Spleen (tissue), 11 donors: ENCODE results near the gene CRYM. TPM values are rescaled to one million over a fixed set of nuclear protein-coding genes. Genes with fewer than 3 reads are reported as not detected.

ENCODE experiments used
- DNase-seq: peaks from one replicate; pipeline ENCODE4 v3.0.0-alpha.2; 2020
- H3K27ac ChIP-seq, 8 donors: fragments of 200-600 bp; sonication (generic) in 7 of 8; 1 replicate in 4 of 8; 2 replicates in 4 of 8; pipeline versions ENCODE4 v1.5.0 to v1.8.0; 2016 to 2021; ENCODE audit warnings: inconsistent platforms in 4 of 8, mild to moderate bottlenecking in 4 of 8, moderate library complexity in 1 of 8
- H3K27me3 ChIP-seq, 7 donors: fragments of 200-600 bp; sonication (generic) in 6 of 7; replicated peaks in 1 of 7; 1 replicate in 4 of 7; 2 replicates in 3 of 7; pipeline versions ENCODE4 v1.5.0 to v1.8.0; 2016 to 2021; ENCODE audit warnings: inconsistent platforms in 3 of 7, mild to moderate bottlenecking in 1 of 7
- H3K36me3 ChIP-seq, 6 donors: fragments of 200-600 bp; sonication (generic) in 5 of 6; 1 replicate in 4 of 6; 2 replicates in 2 of 6; pipeline versions ENCODE4 v1.5.0 to v1.8.0; 2016 to 2021; ENCODE audit warnings: inconsistent platforms in 2 of 6
- H3K4me1 ChIP-seq, 6 donors: fragments of 200-600 bp; sonication (generic) in 5 of 6; 1 replicate in 3 of 6; 2 replicates in 3 of 6; pipeline versions ENCODE4 v1.5.0 to v1.8.0; 2016 to 2021; ENCODE audit warnings: inconsistent platforms in 3 of 6
- H3K4me3 ChIP-seq, 8 donors: fragments of 200-600 bp; sonication (generic) in 7 of 8; 1 replicate in 4 of 8; 2 replicates in 4 of 8; pipeline versions ENCODE4 v1.5.0 to v1.8.0; 2016 to 2021; ENCODE audit warnings: inconsistent platforms in 4 of 8, mild to moderate bottlenecking in 4 of 8, moderate library complexity in 2 of 8
- H3K9me3 ChIP-seq, 8 donors: fragments of 200-600 bp; sonication (generic) in 7 of 8; 1 replicate in 4 of 8; 2 replicates in 4 of 8; pipeline versions ENCODE4 v1.5.0 to v1.8.0; 2016 to 2021; ENCODE audit warnings: inconsistent platforms in 4 of 8
- POLR2A ChIP-seq, 3 donors: fragments of 450-650 bp; IDR thresholded peaks; one replicate each; pipeline ENCODE4 v1.5.1; 2017; ENCODE audit warnings: antibody characterized with exemption in 3 of 3, mild to moderate bottlenecking in 1 of 3
- POLR2AphosphoS5 ChIP-seq, 3 donors: sonication (generic); formaldehyde crosslinking; IDR thresholded peaks; one replicate each; pipeline ENCODE4 v1.5.1; 2017; ENCODE audit warnings: antibody characterized with exemption in 3 of 3
- WGBS, 5 donors: extraction: QIAGEN DNeasy Blood & Tissue Kit in 3 of 5; methylation state at CpG; one replicate each; pipeline versions ENCODE4 v1.1.5 to v1.1.7; 2013 to 2018; 5-methylcytosine and 5-hydroxymethylcytosine counted together
- intact Hi-C: fragments of 100-400 bp; cut with DNase I; formaldehyde crosslinking; loops from one replicate; pipeline ENCODE4 v1.15.0; 2023; ENCODE audit warnings: low total_unique reads
- polyA plus RNA-seq, 3 donors: library from polyadenylated mRNA; stranded (reverse); fragments of 200-250 nt; gene quantifications; one replicate each; pipeline ENCODE4 v1.2.1, GENCODE V29; 2013
- total RNA-seq, 7 donors: library from RNA; depleted of rRNA in 3 of 7; stranded (reverse); fragments of >200 nt in 3 of 7; fragmentation: NEBNext Ultra II Directional in 4 of 7; extraction: Animal tissue kit (Norgen Biotek cat#: 25700) in 4 of 7; gene quantifications; one replicate each; pipeline versions ENCODE4 v1.1.0 to v1.2.1, GENCODE V29; 2016 to 2021
- TF ChIP-seq, protein P1 (sequence below), 11 experiments: fragments of 200-600 bp in 7 of 11; fragments of 450-650 bp in 4 of 11; sonication (generic) in 4 of 11; IDR thresholded peaks in 8 of 11; conservative IDR thresholded peaks in 3 of 11; 1 replicate in 7 of 11; 2 replicates in 4 of 11; pipeline versions ENCODE4 v1.4.0 to v1.8.0; 2016 to 2021; ENCODE audit warnings: antibody characterized with exemption in 11 of 11, inconsistent platforms in 4 of 11, mild to moderate bottlenecking in 1 of 11
- donor health status: healthy with polysubstance abuse.
- donor health status: DM: no; HTN: no; CAD: no; lungs with moderate emphysema.
- donor health status: DM: no; HTN: no; CAD: no.
- donor health status: Bipolar disorder and iron deficiency.
- donor health status: healthy.
- donor health status: DM: no; HTN: no; CAD: no.
- donor health status: DM: yes; HTN: yes; CAD: no.

CRYM gene
- total and polyA plus RNA-seq, 10 donors, result 0.22 to 1.5 (median 0.50) TPM; not detected in 3

GRCh38 chr16:21222495-21223337 lies 55.4 kb downstream of the CRYM start:
- H3K27me3 ChIP-seq, result peaks cover 0 to 40% (median 0%) of the 10 kb centered on the region in 7 donors
- 67 to 75% (median 71%) methylated on average over 4 of the region's 4 CpGs for WGBS, 5 donors
- H3K27ac ChIP-seq, result no peak overlapping the region
- no peaks in the 10 kb centered on the region for H3K36me3 ChIP-seq
- TF ChIP-seq POLR2AphosphoS5 (IDR thresholded peaks at IDR 0.05), result no peak
- no peak for TF ChIP-seq POLR2A (IDR thresholded peaks at IDR 0.05)
- TF ChIP-seq, protein P1, sequence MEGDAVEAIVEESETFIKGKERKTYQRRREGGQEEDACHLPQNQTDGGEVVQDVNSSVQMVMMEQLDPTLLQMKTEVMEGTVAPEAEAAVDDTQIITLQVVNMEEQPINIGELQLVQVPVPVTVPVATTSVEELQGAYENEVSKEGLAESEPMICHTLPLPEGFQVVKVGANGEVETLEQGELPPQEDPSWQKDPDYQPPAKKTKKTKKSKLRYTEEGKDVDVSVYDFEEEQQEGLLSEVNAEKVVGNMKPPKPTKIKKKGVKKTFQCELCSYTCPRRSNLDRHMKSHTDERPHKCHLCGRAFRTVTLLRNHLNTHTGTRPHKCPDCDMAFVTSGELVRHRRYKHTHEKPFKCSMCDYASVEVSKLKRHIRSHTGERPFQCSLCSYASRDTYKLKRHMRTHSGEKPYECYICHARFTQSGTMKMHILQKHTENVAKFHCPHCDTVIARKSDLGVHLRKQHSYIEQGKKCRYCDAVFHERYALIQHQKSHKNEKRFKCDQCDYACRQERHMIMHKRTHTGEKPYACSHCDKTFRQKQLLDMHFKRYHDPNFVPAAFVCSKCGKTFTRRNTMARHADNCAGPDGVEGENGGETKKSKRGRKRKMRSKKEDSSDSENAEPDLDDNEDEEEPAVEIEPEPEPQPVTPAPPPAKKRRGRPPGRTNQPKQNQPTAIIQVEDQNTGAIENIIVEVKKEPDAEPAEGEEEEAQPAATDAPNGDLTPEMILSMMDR (IDR thresholded peaks at IDR 0.05 in 8 of 11, conservative IDR thresholded peaks at IDR 0.05 in 3 of 11), result no peak
- DNase-seq, result no peak
- H3K9me3 ChIP-seq, result no peaks in the 10 kb centered on the region
- intact Hi-C loops, result no loop called here
- no peak overlapping the region for H3K4me3 ChIP-seq
- no peaks in the 10 kb centered on the region for H3K4me1 ChIP-seq

GRCh38 chr16:21219551-21219950 lies 58.5 kb downstream of the CRYM start:
- Histone ChIP-seq H3K4me3 (no peak overlapping the region), H3K4me1 (no peaks in the 10 kb centered on the region), H3K27ac (no peak overlapping the region), H3K9me3 (no peaks in the 10 kb centered on the region), H3K36me3 (no peaks in the 10 kb centered on the region), H3K27me3 (peaks cover 0 to 45% (median 0%) of the 10 kb centered on the region in 7 donors)
- intact Hi-C loops, result no loop called here
- 89 to 100% (median 96%) methylated on average over 2 of the region's 2 CpGs for WGBS, 5 donors
- TF ChIP-seq, protein P1 (IDR thresholded peaks at IDR 0.05 in 8 of 11, conservative IDR thresholded peaks at IDR 0.05 in 3 of 11), result no peak
- no peak for TF ChIP-seq POLR2AphosphoS5 (IDR thresholded peaks at IDR 0.05)
- TF ChIP-seq POLR2A (IDR thresholded peaks at IDR 0.05), result no peak
- no peak for DNase-seq

GRCh38 chr16:21218153-21218552 lies 59.9 kb downstream of the CRYM start:
- H3K4me1 ChIP-seq, result no peaks in the 10 kb centered on the region
- no peaks in the 10 kb centered on the region for H3K36me3 ChIP-seq
- intact Hi-C loops, result no loop called here
- no peak for DNase-seq
- TF ChIP-seq POLR2A (IDR thresholded peaks at IDR 0.05) (no peak), POLR2AphosphoS5 (IDR thresholded peaks at IDR 0.05) (no peak)
- TF ChIP-seq, protein P1 (IDR thresholded peaks at IDR 0.05 in 8 of 11, conservative IDR thresholded peaks at IDR 0.05 in 3 of 11), result no peak
- WGBS, 5 donors, result 59 to 73% (median 68%) methylated on average over 7 of the region's 7 CpGs
- no peak overlapping the region for H3K4me3 ChIP-seq
- no peak overlapping the region for H3K27ac ChIP-seq
- H3K27me3 ChIP-seq, result peaks cover 0 to 44% (median 0%) of the 10 kb centered on the region in 7 donors
- H3K9me3 ChIP-seq, result no peaks in the 10 kb centered on the region

DNA sequence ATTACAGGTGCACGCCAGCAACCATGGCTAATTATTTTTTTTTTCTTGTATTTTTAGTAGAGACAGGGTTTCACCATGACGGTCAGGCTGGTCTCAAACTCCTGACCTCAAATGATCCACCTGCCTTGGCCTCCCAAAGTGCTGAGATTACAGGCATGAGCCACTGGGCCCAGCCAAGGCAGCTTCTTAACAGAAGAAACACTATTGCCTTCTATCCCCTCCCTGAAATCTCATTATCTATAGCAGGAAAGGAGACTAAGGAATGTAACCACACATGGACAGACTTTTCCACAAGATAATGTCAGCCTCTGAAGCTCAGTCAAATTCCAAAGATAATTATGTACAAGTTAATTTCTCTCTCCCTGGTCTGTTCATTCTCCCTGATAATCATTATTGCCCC lies 61.0 kb downstream of the CRYM start:
- intact Hi-C loops, result no loop called here
- 66 to 85% (median 75%) methylated on average over 2 of the region's 2 CpGs for WGBS, 5 donors

More for the DNA sequence above, 61.0 kb downstream of the CRYM start:
- TF ChIP-seq POLR2A (IDR thresholded peaks at IDR 0.05) (no peak), POLR2AphosphoS5 (IDR thresholded peaks at IDR 0.05) (no peak)
- TF ChIP-seq, protein P1 (IDR thresholded peaks at IDR 0.05 in 8 of 11, conservative IDR thresholded peaks at IDR 0.05 in 3 of 11), result no peak
- no peak overlapping the region for H3K4me3 ChIP-seq
- DNase-seq, result no peak
- no peaks in the 10 kb centered on the region for H3K9me3 ChIP-seq
- H3K36me3 ChIP-seq, result no peaks in the 10 kb centered on the region
- H3K27ac ChIP-seq, result no peak overlapping the region
- no peaks in the 10 kb centered on the region for H3K4me1 ChIP-seq
- peaks cover 0 to 42% (median 0%) of the 10 kb centered on the region in 7 donors for H3K27me3 ChIP-seq
